ENCODE results near the gene GPX4.

Gene GPX4

GRCh38 chr19:1103708-1104310 is at the start of gene GPX4:
GPX4 (plus strand) TSS chr19:1103994; CDS start chr19:1104044, 50 bp downstream.
- peak; percentile 98 for DNase-seq

GRCh38 chr19:1054102-1055027 is 49.4 kb upstream of the GPX4 start:
- DNase-seq, result no peak

GRCh38 chr19:1055028-1055425 is 48.8 kb upstream of the GPX4 start:
- no peak for DNase-seq

- no peak for DNase-seq
Measured at GRCh38 chr19:1055886-1056620, 47.7 kb upstream of the GPX4 start.

GRCh38 chr19:1057176-1057855 is 46.5 kb upstream of the GPX4 start:
- DNase-seq, result no peak

GRCh38 chr19:1058112-1058511 is 45.7 kb upstream of the GPX4 start:
- DNase-seq, result no peak

GRCh38 chr19:1060689-1061088 is 43.1 kb upstream of the GPX4 start:
- no peak for DNase-seq

- no peak for DNase-seq
Measured at GRCh38 chr19:1061987-1062386, 41.8 kb upstream of the GPX4 start.

- no peak for DNase-seq
Measured at GRCh38 chr19:1062387-1063029, 41.3 kb upstream of the GPX4 start.

- no peak for DNase-seq
Measured at GRCh38 chr19:1063030-1063908, 40.5 kb upstream of the GPX4 start.

- DNase-seq, result no peak
Measured at GRCh38 chr19:1063909-1064660, 39.7 kb upstream of the GPX4 start.

- peak; percentile 18 for DNase-seq
Measured at GRCh38 chr19:1064661-1065605, 38.9 kb upstream of the GPX4 start.

- DNase-seq, result no peak
Measured at GRCh38 chr19:1065606-1066109, 38.1 kb upstream of the GPX4 start.

- DNase-seq, result no peak
Measured at GRCh38 chr19:1066251-1066747, 37.5 kb upstream of the GPX4 start.

- DNase-seq, result no peak
Measured at GRCh38 chr19:1066748-1067340, 37.0 kb upstream of the GPX4 start, which contains the start of gene ARHGAP45. ARHGAP45 (plus strand) TSS chr19:1067167; CDS start chr19:1067406, 239 bp downstream.

GRCh38 chr19:1067341-1067957 is 36.3 kb upstream of the GPX4 start:
- no peak for DNase-seq

GRCh38 chr19:1068009-1069001 is 35.5 kb upstream of the GPX4 start:
- DNase-seq, result no peak

Data from NCI-H446 treated with DMSO at 0.1 percent for 48 hours (cell line).